GM21528 (cell line): ENCODE results near the gene HYDIN.
"Not testable (repeated sequence)": the region's sequence is repeated elsewhere in the genome, so short reads cannot be mapped to it uniquely, and the experiment has no call there.

ENCODE experiments used
- ATAC-seq: cut with Tn5 transposase; IDR thresholded peaks from one replicate; pipeline ENCODE4 v1.9.1; 2021; ENCODE audit warnings: mild to moderate bottlenecking, moderate library complexity; ENCODE audit not compliant: unreplicated experiment, low FRiP score

The HYDIN gene

GRCh38 chr16:71226229-71227141 is 4.0 kb downstream of the HYDIN start:
- ATAC-seq: no peak

- no peak for ATAC-seq
Measured at GRCh38 chr16:71225145-71225544, 5.4 kb downstream of the HYDIN start.

- no peak for ATAC-seq
Measured at GRCh38 chr16:71218306-71218963, 12.1 kb downstream of the HYDIN start.

GRCh38 chr16:71217506-71217905 is 13.0 kb downstream of the HYDIN start:
- no peak for ATAC-seq

GRCh38 chr16:71216714-71217113 is 13.8 kb downstream of the HYDIN start:
- no peak for ATAC-seq

- ATAC-seq: no peak
Measured at GRCh38 chr16:71214746-71215381, 15.7 kb downstream of the HYDIN start.

- no peak for ATAC-seq
Measured at GRCh38 chr16:71205482-71206131, 24.9 kb downstream of the HYDIN start.

GRCh38 chr16:71203631-71204030 is 26.9 kb downstream of the HYDIN start:
- ATAC-seq: no peak

GRCh38 chr16:71201556-71201955 is 29.0 kb downstream of the HYDIN start:
- no peak for ATAC-seq

GRCh38 chr16:71201054-71201453 is 29.5 kb downstream of the HYDIN start:
- no peak for ATAC-seq

GRCh38 chr16:71198408-71198807 is 32.1 kb downstream of the HYDIN start:
- ATAC-seq: no peak

GRCh38 chr16:71192387-71192786 is 38.1 kb downstream of the HYDIN start:
- no peak for ATAC-seq

GRCh38 chr16:71188956-71189712 is 41.4 kb downstream of the HYDIN start:
- ATAC-seq: no peak

- ATAC-seq: no peak
Measured at GRCh38 chr16:71185347-71185746, 45.2 kb downstream of the HYDIN start.

GRCh38 chr16:71179569-71179968 is 51.0 kb downstream of the HYDIN start:
- ATAC-seq: no peak

GRCh38 chr16:71172481-71173207 is 57.9 kb downstream of the HYDIN start:
- ATAC-seq: no peak

GRCh38 chr16:71161007-71161406 is 69.5 kb downstream of the HYDIN start:
- ATAC-seq: not testable (repeated sequence)

GRCh38 chr16:71157278-71157677 is 73.2 kb downstream of the HYDIN start:
- not testable (repeated sequence) for ATAC-seq

GRCh38 chr16:71153329-71153728 is 77.2 kb downstream of the HYDIN start:
- ATAC-seq: not testable (repeated sequence)
